SH-SY5Y (cell line): ENCODE data around the gene COG3.

Experiments
- GATA2 ChIP-seq: IDR thresholded peaks from 2 replicates; pipeline ENCODE4 v1.6.1; 2011; ENCODE audit warnings: mild to moderate bottlenecking, low read depth, low read length
- GATA3 ChIP-seq: IDR thresholded peaks from 2 replicates; pipeline ENCODE4 v1.6.1; 2011; ENCODE audit warnings: low read depth, mild to moderate bottlenecking, low read length, moderate library complexity

The COG3 gene

DNA sequence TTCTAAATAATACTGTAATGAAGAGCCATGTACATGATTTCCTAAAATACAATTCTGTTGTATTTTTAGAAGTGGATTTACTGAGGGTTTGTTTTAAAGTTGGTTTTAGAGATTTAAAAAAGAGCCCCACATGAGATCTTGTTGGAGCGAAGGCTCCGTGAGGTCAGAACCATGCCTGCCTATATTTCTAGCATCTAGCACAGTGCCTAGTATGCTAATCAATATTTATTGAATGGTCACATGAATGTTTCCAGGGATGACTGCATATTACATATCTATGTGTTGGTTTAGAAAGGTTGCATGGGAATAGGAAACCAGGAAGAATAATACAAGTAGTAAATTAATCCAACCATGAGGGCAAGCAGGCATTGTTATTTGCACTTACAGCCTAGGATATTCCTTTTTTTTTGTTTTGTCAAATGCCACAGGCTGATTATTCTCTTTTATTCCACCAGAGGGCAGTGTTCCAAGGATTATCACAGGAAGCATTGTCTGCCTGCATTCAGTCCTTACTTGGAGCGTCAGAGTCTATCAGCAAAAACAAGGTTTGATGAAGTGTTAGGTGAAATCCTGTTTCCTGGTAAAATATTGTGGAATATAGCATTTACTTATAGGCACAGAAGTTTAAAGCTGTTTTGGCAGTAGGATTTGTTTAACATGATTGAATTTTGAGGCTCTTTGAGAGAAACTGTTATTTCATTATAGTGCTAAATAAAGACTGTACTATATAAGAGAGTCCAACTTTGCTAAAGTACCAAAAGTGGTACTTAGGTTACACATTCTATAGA is 46.8 kb downstream of the COG3 start:
- TF ChIP-seq GATA3 (no peak), GATA2 (no peak)

DNA sequence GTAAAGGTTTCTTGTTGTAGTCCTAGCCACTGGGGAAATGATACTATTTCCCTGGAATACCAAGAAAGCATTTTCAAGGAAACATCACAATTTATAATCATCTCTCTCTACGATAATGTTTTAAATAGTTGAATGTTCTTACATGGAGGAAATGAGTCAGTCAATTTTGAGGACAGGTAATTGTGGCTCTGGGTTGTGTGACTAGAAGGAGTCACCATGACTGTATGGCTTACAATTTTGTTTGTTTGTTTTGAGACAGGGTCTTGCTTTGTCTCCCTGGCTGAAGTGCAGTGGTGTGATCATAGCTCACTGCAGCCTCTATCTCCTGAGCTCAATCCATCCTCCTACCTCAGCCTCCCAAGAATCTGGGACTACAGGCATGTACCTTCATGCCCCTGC is 47.4 kb downstream of the COG3 start:
- TF ChIP-seq GATA2 (no peak), GATA3 (no peak)

DNA sequence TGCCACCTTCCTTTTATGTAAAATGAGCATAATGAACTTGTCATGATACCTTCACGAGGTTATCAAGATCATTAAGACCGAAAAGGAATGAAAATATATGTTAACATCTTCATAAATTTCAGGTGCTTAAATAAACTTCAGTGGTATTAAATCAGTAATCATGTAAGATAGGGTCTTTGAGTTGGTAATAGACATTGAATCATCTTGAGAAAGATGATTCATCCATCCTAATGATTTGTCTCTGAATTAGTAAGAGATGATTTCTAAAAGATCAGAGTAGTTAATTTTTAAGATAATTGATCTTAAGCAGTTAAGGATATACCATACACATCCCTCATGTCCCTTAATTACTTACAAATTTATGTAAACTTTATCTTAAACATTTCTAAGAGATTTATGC is 52.0 kb downstream of the COG3 start:
- no peak for TF ChIP-seq GATA2
- TF ChIP-seq GATA3 = no peak

DNA sequence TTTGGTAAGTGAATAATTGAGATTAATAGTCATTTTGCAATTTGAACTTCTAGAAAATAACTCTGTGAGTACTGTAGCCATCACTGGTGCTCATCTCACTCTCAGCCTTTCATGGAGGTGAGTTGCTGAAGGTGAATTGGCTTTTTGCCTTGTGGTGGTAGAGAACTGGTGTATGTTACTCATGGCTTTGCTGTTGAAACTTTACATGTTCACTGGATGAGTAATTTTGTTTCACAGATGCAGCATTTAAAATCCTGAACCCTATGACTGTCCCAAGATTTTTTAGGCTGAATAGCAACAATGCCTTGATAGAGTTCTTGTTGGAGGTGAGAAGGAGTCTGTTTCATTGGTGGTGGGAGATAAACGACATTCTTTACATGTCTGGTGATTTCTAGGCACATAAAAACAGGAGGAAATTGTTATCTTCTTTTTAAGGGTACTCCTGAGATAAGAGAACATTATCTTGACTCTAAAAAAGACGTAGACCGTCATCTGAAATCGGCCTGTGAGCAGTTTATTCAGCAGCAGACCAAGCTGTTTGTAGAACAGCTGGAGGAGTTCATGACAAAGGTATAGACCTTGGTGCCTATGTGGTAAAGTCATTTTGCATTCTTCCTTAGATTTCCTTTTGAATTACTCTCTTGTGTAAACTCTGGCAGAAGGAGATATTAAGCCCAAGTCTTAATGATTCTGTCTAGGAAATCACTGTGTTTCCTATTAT is 53.9 kb downstream of the COG3 start:
- TF ChIP-seq GATA2 = no peak
- TF ChIP-seq GATA3 = no peak

DNA sequence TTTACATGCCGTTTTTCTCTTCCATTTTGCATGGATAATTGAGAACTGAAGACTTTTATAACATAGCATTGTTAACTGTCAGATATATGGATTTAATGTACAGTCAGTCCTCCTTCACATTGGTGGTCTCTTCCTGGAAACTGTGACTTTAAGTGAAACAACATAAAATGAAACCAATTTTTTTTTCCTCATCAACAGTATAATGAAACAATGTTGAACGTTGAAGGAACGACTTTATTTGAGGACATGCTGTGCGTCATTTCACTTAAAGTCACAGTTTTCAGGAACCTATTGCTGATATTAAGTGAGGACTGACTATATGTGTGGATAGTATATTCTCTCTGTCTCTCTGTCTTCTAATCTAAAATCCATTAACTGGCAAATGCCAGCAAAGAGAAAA is 54.8 kb downstream of the COG3 start:
- no peak for TF ChIP-seq GATA2
- no peak for TF ChIP-seq GATA3

DNA sequence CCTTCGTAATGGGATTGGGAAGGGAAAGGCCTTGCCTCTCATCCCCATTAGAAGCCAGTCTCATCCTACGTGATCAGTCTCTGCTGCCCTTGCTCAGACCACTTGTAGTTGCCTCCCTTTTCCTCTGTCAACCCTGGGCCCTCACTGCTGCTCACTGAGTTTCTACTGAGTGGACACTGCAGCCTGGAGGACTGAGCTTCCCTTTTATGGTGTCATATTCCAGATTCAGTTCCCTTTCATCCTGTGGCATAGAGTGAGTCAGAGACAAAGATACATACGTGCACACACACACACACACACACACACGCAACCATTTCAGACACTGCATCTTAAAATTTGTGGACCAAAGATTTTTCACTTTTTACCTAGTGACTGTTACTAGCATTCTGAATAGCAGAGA is 56.6 kb downstream of the COG3 start:
- TF ChIP-seq GATA2 (no peak), GATA3 (no peak)

DNA sequence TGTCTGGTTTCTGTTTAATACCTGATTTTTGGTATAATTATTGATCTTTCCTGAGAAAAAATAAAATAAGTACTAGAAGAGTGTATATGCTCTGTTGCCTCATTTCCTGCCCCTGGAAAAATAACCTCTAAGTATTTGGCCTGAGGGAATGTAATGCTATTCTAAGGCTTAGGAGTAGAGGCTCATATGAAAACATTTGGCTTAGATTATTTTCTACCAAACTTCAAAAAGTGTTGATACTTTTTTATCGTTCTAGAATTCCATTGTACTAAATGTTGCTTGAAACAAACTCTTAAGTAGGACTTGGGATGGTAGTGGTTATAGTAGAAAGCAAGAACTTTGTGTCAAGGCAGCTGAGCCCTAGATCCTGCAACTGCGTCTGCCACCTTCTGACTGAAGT is 57.8 kb downstream of the COG3 start:
- TF ChIP-seq GATA3 = no peak
- no peak for TF ChIP-seq GATA2

DNA sequence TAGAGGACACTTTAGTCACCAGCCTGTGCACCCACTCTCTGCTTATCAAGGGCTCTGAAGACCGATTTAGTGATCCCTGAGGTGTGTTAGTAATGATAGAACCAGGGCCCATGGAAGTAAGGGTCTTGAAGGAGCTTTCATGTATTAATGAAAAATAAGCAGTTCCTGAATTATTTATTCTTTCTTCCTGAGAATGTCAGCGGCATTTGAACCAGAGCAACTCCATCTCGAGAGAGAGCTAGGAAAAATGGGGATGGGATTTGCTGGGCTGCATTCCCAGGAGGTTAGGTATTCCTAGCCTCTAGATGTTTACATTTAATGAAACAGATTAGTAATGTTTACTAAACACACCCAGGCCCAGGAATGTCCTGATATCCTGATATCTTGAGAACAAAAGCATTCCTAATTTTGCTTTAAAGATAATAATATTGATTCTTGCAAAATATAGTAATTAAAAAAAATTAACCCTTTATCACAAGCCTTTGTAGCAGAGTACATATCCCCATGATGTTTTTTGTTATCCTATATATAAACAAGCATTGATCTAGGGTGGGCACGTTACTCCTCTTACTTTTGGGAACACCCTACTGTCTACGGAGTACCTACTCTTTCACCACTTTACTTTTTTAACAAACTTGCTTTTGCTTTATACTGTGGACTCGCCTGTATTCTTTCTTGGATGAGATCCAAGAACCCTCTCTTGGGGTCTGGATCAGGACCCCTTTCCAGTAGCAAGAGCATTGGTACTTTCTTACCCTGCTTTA is 63.1 kb downstream of the COG3 start:
- TF ChIP-seq GATA3 (no peak), GATA2 (no peak)

DNA sequence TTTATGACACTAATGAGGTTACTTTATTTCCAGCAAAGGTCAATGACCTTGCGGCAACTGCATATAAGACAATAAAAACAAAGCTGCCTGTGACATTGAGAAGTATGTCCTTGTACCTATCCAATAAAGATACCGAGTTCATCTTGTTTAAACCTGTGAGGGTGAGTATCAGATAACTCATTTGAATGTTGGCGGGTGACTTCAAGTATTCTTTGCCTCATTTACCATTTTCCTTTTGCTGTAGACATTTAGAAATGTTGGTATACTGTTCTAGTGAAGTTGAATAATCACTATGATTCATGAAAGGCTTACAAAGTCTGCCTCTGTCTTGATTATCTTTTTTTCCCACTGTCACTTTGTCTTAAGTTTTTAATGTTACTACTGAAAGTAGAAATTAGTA is 65.0 kb downstream of the COG3 start:
- TF ChIP-seq GATA3 = no peak
- TF ChIP-seq GATA2 = no peak

DNA sequence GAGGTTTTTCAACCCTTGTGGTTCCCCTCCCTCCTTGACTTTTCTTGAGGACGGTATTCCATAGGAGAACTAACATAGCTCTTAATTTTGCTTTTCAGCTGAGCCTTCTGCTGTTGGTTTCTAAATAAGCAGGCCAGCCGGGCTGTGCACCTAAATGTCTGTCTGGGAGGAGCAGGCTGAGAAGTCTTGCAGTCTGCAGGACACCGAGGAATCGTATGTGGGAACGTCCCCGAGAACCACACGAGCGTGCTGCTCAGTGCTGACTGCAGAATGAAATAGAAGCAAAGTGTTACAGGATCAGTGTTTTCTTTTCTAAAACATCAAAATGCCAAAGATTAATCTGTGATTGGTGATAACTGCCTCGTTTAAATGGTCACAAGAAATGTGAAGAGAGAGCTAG is 69.9 kb downstream of the COG3 start:
- TF ChIP-seq GATA3 = no peak
- TF ChIP-seq GATA2 = no peak

DNA sequence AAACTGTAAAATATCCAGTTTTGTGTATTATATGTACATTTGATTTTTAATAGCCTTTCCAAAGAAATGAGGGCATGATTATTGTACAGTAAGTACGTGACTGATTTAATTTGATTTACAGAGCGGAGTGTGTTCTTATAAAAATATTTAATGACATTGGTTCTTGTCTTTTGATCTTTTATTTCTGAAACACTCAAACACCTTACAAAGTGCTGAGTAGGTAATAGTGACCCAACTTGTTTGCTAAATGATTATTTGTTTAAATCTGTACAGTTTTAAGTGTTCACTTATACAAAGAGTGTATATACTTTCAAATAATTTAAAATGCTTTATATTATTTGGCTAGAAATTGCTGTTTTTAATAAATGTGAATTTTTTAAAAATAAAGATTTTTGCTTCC is 71.5 kb downstream of the COG3 start:
- TF ChIP-seq GATA2 (no peak), GATA3 (no peak)

DNA sequence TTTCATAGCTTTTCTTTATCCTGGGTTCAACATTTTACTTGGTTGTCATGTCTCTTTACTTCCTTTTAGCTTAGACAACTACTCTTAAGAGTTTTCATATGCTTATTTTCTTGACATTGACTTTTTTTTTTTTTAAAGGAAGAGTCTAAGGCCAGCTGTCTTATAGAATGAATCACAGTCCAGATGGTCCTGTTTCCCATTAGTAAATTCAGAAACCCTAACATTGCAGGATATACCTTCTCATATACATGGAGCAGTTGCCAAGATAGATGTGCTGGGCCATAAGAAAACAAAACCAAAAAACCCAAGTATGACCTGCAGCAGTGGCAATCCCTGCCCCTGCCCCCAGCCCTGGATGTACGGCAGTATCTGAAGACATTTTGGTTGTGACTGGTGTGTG is 72.8 kb downstream of the COG3 start:
- TF ChIP-seq GATA3 (no peak), GATA2 (no peak)

DNA sequence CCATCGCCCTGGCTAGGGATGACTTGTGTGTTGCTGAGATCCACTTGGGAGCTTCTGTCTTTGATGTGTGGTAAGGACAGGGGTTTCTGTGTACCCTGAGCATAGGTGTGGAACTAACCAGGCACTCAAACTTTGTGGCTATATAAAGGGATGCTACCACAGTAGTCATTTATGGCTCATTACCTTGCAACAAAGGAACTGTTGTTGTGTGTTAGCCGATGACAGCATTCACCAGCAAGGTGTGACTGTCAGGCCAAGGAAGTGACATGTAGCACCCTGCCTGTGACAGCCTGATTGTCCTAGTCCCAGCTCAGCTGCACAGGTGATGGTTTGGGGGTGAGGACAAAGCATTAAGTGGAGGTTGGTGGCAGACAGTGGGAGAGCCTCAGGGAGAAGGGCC is 73.6 kb downstream of the COG3 start:
- no peak for TF ChIP-seq GATA2
- TF ChIP-seq GATA3 = no peak

DNA sequence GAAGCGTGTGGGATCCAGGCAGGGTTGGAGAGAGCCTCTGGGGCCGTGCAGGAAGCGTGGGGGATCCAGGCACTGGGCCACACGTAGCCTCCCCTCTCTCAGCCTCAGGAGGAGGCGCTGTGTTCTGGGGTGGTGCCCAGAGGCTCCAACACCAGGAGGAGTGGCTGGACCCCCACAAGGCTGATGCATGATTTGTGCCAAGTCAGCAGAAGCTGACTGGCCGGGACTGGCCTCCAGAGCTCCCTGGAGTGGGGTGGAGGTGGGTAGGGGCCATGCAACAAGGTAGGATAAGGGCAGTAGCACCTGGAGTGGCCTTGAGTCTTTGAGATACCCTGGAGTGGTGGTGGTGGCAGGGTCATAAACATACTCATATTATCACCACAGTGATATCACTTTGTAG is 75.5 kb downstream of the COG3 start:
- TF ChIP-seq GATA2 = no peak
- TF ChIP-seq GATA3 = no peak
